SHP77 treated with DMSO at 0.1 percent for 48 hours (cell line): ENCODE data around the gene LRRC10.

Experiments
- DNase-seq: peaks from one replicate; lab custom pipeline; 2025; lab: John Stamatoyannopoulos, UW

LRRC10 gene, protein sequence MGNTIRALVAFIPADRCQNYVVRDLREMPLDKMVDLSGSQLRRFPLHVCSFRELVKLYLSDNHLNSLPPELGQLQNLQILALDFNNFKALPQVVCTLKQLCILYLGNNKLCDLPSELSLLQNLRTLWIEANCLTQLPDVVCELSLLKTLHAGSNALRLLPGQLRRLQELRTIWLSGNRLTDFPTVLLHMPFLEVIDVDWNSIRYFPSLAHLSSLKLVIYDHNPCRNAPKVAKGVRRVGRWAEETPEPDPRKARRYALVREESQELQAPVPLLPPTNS

DNA sequence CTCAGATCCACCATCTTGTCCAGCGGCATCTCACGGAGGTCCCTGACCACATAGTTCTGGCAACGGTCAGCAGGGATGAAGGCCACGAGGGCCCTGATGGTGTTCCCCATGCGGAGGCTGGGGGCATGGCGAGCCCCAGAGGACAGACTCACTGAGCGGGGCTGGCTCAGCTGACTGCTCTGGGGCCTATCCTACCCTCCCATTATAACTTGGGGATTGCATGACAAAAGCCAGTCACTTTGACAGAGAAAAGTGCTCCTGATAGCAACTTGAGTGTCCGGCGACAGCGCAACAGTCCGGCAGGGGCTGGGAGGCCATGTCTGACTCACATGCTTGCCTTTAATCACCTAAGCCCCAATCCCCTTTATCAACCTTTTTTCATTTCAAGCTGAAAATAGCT lies at the start of gene LRRC10:
TSS of gene LRRC10 (minus strand) at position 179 of the 400 bp plus-strand sequence. CDS start at position 110, 69 bp downstream.
- DNase-seq = no peak

- no peak for DNase-seq
Observed at GRCh38 chr12:69660164-69660863, 49.6 kb upstream of the LRRC10 start.

DNA sequence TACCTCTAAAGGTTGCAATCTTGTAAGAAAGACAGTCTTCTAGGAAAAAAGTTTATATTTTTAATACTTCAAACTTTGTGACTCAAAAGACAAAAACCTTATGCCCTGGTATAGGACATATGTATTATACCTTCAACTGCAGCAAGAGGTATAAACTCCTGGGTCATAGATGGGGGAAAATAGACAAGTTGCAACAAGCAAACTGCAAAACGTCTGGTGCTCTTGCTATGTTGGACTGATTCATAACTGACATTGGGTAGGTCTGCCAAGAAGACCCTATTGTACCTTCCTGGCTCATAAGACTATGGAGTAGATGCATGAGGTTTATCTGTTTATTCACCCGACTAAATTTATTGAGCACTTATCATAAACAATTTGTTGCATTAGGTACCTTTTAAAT lies 47.5 kb upstream of the LRRC10 start:
- no peak for DNase-seq

DNA sequence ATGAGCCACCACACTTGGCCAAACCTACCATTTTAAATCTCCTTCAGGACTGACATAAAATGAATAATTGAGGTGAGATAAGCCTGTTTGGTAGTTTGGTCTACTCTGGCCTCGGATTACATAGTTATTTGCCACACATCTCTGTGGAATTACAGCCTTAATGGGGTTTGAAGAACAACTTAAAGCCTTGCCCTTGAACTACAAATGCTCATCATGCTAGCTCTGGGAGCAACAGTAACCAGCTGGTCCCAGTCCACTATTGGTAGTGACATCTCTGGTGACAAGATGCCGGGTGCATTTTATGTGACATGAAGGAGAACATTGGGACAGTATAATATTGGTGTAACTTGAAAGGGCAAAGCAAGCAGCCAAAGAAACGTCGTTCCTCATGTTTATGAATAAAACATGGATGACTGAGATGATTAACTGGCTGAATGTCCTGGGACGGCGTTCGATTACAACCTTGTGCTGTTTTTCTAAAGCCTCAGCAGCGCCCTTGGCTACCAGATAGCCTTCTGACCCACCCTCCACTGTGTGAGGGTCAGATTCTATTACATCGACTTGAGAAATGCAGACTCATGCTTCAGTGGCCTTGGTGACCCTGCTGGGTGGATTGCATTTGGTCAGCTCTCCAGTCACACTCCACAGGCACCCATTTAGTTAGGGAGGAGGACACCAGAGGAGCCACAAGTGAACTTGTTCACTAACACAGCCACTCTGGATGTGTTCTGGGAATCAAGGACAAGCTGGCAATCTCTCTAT lies 46.9 kb upstream of the LRRC10 start:
- no peak for DNase-seq

DNA sequence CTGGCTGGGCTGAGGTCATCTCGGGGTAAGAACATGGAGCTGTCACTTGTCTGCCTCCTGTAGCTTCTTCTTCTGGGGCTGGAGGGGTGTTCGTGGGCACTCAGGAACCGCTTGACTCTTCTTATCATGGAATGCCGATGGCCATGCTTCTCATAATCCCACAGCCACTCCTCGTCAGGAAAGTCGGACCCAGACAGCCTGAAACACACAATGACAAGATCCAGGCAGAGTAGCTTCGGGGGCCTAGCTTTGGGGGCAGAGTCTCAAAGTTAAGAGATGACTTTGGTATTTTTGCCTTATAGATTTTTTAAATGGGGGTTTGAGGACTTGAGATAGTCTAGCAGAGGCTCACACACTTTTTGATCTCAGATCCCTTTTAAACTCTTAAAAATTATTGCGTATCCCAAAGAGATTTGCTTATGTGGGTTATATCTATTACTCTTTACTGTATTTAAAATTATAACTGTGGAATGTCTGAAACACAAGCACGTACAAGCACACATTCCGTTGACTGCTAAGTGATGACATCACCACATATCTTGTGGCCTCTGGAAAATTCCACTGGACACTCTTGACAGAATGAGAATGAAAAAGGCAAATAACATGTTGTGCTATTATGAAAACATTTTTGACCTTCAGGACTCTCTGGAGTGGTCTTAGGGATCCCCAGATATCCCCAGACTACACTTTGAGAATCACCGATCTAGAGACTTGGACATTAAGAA lies 45.1 kb upstream of the LRRC10 start:
- DNase-seq = no peak

- no peak for DNase-seq
Observed at GRCh38 chr12:69653703-69654102, 43.0 kb upstream of the LRRC10 start.

- no peak for DNase-seq
Observed at GRCh38 chr12:69651922-69652321, 41.2 kb upstream of the LRRC10 start.

DNA sequence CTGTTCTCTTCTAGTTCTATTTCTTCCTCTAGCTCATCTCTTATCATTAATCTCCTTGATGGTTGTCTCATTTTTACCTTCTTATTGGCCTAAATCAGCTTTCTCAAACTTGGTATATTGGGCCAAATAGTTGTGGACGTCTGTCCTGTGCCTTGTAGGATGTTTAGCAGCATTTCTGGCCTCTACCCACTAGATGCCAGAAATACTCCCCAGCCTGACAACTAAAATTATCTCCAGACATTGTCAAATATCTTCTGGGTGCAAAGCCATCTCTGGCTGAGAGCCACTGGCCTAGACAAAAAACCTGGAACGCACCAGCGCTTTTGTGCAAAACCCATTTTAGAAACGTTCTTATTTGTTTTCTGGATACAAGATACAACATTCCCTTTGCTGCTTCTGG lies 38.8 kb upstream of the LRRC10 start:
- DNase-seq = no peak

- no peak for DNase-seq
Observed at GRCh38 chr12:69648476-69648875, 37.8 kb upstream of the LRRC10 start.

- no peak for DNase-seq
Observed at GRCh38 chr12:69647178-69647577, 36.5 kb upstream of the LRRC10 start.

GRCh38 chr12:69645031-69645430 lies 34.3 kb upstream of the LRRC10 start:
- no peak for DNase-seq

- no peak for DNase-seq
Observed at GRCh38 chr12:69644511-69644910, 33.8 kb upstream of the LRRC10 start.

DNA sequence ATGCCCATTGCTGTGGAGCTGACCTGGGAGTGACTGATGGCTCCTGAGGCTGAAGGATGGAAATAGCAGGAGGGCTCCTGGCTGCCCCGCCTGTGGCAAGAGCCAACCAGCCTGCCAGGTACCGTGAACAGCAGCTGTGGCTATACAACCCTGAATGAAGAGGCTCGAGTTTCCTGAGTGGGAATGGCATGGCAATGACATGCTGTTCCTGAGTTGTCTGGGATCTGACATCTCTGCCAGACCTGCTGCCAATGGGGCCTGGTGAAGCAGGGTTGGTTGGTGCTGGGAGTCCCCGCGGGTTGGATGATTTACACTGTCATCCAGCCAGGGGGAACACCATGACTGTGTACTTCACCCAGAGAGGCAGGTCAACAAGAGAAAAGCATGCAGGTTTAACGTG lies 31.8 kb upstream of the LRRC10 start:
- DNase-seq = no peak

DNA sequence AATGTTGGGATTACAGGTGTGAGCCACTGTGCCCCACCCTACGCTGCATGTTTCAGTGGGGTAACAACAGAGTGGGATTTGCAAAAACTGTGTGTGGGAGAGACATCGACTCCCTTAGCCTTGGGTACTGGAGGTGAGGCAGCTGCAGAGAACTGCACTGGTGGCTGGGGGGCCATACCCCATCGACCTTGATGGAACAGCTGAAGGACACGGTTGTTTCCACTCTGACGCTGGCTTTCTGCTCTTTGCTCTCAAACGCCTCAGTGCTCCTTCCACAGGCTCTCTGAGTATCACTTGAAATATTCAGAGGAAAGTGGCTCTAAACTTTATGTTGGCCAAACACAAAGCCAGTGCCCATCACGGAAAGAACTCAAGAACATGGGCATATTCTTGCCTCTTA lies 30.8 kb upstream of the LRRC10 start:
- no peak for DNase-seq

GRCh38 chr12:69639400-69640016 lies 28.8 kb upstream of the LRRC10 start:
- peak; percentile 11 for DNase-seq

DNA sequence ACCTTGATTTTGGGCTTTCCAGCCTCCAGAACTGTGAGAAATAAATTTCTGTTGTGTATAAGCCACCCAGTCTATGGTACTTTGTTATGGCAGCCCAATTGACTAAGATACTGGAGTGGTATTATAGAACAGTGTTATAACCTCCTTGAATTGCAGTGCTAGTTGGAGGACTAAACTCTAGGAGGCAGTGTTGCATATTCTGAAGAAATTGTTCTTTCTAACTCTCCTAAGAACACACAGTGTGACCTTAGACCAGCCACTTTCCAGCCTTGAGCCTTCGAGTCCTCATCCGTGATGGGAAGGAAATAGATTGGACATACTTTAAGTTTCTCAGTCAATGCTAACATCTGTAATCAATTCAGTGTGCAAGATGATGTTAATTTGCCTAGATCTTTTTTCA lies 22.4 kb upstream of the LRRC10 start:
- no peak for DNase-seq

DNA sequence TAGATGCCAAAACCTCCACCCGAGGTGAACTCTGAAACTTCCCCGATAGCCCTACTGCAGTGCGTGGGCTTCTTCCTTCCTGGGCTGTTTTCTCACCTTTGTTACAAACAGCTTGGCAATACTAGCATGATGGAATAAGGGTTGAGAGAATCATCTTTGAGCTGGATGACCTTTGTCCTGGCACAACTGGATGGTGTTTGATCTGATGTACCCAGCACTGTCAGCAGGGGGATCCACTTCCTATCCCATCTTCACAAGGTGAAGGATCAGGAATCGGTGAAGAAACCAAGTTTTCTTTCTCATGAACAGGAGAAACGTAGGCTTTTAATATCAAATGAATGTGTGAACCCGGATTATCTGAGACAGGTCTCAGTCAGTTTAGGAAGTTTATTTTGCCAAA lies 19.5 kb upstream of the LRRC10 start:
- no peak for DNase-seq

- no peak for DNase-seq
Observed at GRCh38 chr12:69627501-69627900, 16.8 kb upstream of the LRRC10 start.

DNA sequence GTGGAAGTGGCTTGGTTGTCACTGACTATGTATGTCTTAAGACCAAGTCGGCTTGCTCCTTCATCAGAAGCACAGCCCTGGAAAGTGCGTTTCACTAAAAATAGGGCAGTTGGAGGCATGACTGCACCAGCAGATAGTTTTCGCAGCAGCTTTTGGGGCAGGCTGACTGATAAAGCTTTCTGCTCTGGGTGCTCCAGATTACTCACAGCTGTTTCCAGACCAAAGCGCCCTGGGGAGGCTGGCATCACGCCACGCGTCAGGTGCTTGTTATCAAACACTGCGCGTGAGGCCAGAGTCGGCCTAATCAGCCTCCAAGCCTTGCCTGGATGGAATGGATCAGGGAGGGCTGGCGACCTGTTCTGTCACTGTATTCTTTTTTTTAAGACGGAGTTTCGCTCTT lies 13.3 kb upstream of the LRRC10 start:
- no peak for DNase-seq

- no peak for DNase-seq
Observed at GRCh38 chr12:69621551-69621950, 10.8 kb upstream of the LRRC10 start.

DNA sequence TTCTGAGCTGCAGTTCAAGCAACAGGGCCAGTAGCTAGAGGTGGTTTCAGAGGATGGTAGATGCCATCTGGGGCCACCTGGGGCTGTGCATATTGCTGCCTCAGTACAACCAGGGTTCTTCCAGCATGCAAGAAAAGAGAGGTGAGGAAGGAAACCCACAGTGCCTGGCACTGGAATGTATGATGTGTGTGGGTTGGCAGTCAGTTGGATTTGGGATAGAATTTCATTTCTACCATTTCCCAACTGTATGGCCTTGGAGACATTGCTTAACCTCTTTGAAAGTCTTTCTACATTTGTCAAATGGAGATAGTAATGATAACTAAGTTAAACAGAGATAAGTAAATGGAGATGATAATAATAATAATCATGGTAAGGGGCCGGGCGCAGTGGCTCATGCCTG lies 10.2 kb upstream of the LRRC10 start:
- no peak for DNase-seq

GRCh38 chr12:69620077-69620476 lies 9.4 kb upstream of the LRRC10 start:
- no peak for DNase-seq
